ENCODE measurements around the gene NSFL1C. TPM values are rescaled to one million over a fixed set of nuclear protein-coding genes. Genes with fewer than 3 reads are reported as not detected.
"Not testable (repeated sequence)": the region's sequence is repeated elsewhere in the genome, so short reads cannot be mapped to it uniquely, and the experiment has no call there.

NSFL1C gene
- 10 to 100 TPM; 60.6 to 77.7 (median 65.6) TPM for polyA plus RNA-seq (ENCODE audit: insufficient read length in 10 of 10)
- long read RNA-seq, donor 1, transcript NSFL1C-201 (9 exons, 3,568 nt), result major isoform, 5 of 13 reads
- long read RNA-seq, donor 1, partial matches to known transcripts, result 7 of 13 reads
- long read RNA-seq, donor 1, other reads (novel, unspliced or antisense), result 0 of 13 reads
- long read RNA-seq, donor 2, partial matches to known transcripts, result 0 of 8 reads
- long read RNA-seq, donor 2, other reads (novel, unspliced or antisense), result 0 of 8 reads
- long read RNA-seq, donor 3, result 0 reads
- long read RNA-seq, donor 4, transcript NSFL1C-201 (9 exons, 3,568 nt), result major isoform, 6 of 15 reads
- long read RNA-seq, donor 4, partial matches to known transcripts, result 0 of 15 reads
- long read RNA-seq, donor 4, other reads (novel, unspliced or antisense), result 7 of 15 reads
- long read RNA-seq, donor 5, transcript NSFL1C-201 (9 exons, 3,568 nt), result major isoform, 7 of 24 reads
- long read RNA-seq, donor 5, partial matches to known transcripts, result 5 of 24 reads
- long read RNA-seq, donor 5, other reads (novel, unspliced or antisense), result 9 of 24 reads
- long read RNA-seq, donor 6, transcript NSFL1C-201 (9 exons, 3,568 nt), result major isoform, 11 of 37 reads
- long read RNA-seq, donor 6, partial matches to known transcripts, result 14 of 37 reads
- long read RNA-seq, donor 6, other reads (novel, unspliced or antisense), result 12 of 37 reads
- long read RNA-seq, donor 7, transcript NSFL1C-201 (9 exons, 3,568 nt), result major isoform, 9 of 31 reads
- long read RNA-seq, donor 7, partial matches to known transcripts, result 9 of 31 reads
- long read RNA-seq, donor 7, other reads (novel, unspliced or antisense), result 8 of 31 reads
- long read RNA-seq, donor 8, partial matches to known transcripts, result 0 of 4 reads
- long read RNA-seq, donor 8, other reads (novel, unspliced or antisense), result 0 of 4 reads
- long read RNA-seq, donor 9, partial matches to known transcripts, result 0 of 1 reads
- long read RNA-seq, donor 9, other reads (novel, unspliced or antisense), result 0 of 1 reads

DNA sequence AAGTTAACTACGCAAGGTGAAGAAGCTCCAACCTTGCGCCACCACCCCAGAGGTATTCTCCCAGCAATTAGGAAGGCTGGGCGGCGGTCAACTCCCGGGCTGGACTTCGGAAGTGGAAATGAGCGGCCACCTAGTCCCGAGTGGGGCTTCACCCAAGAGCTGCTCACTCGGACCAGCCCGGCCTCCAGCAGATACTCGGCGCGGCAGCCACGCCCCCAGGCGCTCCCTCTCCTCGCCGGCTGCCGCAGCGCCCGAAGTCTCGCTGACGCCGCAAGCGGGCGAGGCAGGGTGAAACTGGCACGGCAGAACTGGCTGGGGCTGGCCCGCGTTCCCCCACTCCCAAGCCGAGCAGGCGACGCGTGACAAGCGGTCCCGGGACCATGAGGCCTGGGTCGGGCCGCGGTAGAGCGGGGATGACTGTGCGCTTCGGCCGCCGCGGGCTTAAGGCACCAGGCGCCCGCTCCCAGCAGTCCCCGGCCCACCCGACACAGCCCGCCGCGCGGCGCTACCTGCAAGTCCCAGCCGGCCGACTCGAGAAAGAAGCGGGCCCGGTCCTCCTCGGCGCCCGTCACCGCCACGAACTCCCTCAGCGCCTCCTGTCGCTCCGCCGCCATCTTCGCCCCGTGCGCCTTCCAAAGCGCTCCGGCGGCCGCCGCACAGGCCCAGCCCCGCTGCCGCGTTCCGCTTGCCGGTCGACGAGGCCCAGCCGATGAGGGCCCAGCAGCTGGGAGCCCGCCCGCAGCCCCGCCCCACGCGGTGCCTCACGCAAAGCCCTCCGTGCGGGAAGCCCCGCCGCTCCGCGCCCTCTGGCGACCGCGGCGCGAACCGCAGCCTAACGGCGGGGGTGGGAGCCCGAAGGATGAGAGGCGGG, at the start of gene NSFL1C:
Gene NSFL1C (minus strand): TSS at position 639 of the 871 bp plus-strand sequence. CDS start 25 bp downstream, at position 614.
- DNase-seq, result peak; percentile 92 to 98 (median 97)

DNA sequence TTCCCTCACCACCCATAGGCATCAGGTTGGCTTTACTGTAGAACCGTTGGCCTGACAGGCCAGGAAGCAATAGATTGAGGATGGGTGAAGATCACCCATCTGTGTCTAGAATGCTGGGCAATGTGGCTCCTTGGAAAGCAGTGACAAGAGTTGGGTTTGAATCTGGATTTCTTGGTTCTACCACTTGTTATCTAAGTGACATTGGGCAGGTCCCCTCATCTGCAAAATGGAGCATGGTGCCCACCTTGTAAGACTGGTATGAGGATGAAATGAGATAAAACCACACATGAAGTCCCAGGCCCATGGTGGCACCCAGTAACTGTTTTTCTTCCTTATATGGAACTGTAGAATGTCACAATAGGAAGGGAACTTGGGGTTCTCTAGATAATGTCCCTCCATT, 47.2 kb upstream of the NSFL1C start:
- DNase-seq, result no peak

DNA sequence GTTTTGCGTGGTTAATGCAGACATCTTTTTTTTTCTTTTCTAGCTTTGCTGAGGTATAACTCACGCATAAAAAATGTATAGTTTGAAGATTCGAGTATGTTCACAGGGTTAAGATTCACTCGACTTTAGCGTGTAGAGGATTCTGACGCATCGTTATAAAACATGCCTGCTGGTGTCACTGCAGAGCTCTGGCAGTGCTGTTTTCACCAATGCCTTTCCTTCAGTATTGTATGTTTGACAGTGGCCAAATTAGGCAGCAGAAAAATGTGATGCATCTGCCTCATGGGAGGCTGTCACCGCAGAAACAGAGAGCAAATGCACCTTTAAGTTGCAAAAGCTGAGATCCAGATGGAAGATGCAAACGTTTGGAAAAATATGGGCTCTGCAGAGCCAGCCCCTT, 42.6 kb upstream of the NSFL1C start:
- peak in 2 of 3 donors; percentile 14 to 34 for DNase-seq

DNA sequence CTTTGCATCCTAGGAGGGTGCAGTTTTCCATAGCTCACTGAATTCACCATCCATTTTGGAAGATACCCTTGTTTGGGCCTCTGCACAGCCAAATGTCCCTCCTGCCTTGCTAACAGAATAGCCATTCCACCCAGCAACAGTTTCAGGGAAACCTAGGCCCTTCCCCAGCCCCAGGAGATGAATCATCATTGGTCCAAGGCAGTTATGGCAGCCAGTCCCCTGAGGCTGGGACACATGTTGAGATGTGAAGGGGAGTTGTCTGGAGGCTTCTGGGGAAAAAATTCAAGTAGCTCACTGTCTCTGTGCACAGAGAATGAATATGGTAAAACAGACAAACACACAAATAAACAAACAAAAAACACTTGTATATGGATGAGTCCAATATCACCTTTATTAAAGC, 41.9 kb upstream of the NSFL1C start:
- no peak for DNase-seq

DNA sequence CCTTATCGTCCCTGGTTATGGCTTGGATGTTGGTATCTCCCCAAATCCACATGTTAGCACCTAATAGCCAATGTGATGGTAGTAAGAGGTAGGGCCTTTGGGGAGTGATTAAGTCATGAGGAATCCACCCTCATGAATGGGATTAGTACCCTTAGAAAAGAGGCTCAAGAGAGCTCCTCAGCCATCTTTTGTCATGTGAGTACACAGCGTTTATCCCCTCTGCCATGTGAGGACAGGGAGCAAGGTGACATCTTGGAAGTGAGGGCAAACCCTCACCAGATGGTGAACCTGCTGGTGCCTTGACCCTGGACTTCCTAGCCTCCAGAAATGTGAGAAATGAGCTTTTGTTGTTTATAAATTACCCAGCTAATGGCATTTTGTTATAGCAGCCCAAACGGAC, 40.6 kb upstream of the NSFL1C start:
- DNase-seq, result no peak

DNA sequence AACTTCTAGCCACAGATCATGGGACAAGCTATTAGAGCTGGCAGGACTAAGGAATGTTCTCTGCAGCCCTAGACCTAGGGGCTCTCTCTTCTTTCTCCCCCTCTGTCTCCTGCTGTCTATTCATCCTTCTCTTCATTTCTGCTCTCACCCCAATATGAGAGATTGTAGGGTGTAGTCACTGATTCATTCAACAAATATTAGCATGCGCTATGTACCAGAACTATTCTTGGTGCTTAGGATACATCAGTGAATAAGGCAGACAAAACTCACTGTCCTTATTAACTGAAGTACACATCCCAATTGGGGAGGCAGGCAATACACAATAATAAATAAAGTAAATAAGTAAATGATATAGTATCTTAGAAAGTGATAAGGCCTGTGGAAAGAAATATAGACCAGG, 39.2 kb upstream of the NSFL1C start:
- DNase-seq, result no peak

DNA sequence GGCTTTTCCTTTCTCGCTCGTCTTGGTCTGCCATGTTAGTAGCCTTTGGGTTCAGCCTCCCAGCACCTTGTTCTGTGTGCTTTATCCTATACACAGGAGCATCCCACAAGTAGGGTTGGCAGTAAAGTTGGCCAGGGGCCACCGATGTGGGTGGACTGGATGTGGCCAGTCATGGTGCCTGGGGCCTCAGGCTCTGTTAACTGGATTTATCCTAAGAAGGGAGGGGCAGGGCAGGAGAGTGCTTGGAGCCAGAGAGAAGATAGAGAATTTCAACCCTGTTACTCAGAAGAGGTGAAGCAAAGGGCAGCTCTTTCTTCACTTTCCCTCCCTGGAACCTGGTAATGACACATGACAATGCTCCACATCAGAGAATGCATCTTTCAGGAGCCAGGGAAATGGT, 38.7 kb upstream of the NSFL1C start:
- DNase-seq, result no peak

DNA sequence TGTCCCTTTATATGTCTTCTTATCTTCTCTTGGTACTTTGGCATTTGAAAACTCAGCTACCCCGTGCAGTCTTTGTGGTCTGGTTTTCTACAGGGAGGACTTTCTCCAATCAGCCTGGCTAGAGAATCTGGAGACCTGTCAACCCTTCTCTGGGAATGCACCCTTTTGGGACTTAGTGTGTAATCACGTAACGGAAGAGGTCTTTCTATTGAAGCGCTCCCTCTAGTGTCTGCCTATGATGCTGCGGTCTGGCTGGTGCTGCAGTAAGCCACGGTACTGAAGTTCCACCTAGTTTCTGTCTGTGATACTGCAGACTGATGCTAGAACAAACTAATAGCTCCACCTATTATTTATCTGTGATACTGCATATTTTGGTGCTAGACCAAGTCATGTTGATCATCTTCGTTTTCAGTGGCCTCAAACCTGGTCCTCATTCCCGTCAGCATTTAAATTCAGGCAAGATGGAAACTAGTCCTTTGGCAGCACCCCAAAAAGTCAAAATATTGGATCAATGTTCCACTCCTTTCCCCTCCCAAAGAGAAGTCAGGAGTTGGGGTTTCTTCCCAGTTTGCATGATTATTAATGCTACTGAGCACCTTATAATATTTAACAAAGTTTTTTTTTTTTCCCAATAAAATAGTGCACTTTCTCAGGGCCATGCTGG, 37.0 kb upstream of the NSFL1C start:
- peak; percentile 48 to 70 (median 60) for DNase-seq

DNA sequence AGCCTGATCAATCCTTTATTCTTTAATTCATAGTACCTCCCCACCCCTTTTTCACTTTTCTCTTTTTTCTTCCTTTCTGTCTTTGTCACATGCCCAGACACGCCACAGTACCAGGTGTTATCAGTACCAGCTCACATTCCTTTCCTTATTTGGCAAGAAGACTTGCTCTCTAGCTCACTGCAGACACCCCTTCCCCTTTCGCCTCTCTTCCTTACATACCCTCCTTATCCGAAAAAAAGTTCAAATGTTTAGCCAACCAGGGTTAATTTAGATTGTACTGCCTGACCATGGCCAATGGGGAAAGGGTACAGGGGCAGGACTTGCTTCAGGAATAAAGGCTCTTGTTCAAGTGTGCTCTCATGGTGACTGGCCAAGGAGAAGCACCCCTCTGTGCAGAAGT, 33.8 kb upstream of the NSFL1C start:
- no peak for DNase-seq

DNA sequence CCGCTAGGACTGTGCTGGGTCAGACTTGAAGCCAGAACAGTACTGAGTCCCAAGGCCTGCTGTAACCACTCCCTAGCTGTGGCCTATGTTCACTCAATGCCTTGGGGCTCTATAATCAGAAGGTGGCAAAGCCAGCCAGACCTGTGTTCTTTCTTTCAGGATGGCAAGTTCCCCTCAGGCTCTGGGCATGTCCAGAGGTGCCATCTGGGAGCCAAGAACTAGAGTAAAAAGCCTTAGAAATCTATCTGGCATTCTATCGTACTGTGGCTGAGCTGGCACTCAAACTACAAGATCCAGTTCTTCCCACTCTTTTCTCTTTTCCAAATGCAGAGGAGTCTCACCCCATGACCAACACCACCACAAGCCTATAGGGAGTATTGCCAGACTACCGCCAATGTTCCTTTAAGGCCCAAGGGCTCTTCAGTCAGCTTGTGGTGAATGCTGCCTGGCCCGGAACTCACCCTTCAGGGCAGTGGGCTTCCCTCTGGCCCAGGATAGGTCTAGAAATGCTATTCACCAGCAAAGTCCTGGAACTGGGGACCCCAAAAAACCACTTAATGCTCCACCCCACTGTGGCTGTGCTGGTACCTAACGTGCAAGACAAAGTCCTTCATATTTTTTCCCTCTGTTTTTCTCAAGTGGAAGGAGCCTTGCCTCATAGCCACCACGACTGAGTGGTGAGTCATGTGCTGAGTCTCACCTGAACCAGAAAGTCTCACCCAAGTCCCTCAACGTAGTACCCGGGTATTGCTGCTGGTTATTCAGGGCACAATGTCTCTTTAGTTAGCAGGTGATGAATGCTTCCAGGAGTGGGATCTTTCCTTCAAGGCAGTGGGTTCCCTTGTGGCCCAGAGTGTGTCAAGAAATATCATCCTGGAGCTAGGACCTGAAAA, 33.1 kb upstream of the NSFL1C start:
- DNase-seq, result no peak

DNA sequence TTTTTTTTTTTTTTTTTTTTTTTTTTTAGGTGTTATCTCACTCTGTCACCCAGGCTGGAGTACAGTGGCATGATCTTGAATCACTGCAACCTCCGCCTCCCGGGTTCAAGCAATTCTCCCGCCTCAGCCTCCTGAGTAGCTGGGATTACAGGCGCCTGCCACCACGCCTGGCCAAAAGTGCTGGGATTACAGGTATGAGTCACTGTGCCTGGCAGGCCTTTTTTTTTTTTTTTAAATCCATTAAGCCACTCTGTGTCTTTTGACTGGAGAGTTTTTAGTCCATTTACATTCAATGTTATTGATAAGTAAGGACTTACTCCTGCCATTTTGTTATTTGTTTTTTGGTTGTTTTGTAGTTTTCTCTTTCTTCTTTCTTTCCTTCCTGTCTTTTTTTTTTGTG, 30.7 kb upstream of the NSFL1C start:
- not testable (repeated sequence) for DNase-seq

DNA sequence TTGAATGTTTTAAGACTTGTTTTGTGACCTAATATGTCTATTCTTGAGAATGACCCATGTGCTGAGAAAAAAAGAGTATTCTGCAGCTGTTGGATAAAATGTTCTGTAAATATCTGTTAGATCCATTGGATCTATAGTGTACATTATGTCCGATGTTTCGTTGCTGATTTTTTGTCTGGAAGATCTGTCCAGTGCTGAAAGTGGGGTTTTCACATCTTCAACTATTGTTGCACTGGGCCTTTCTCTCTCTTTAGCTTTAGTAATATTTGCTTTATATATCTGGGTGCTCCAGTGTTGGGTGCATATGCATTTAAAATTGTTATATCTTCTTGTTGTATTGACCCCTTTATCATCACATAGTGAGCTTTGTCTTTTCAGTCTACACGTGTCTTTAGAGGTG, 30.3 kb upstream of the NSFL1C start:
- DNase-seq, result no peak

DNA sequence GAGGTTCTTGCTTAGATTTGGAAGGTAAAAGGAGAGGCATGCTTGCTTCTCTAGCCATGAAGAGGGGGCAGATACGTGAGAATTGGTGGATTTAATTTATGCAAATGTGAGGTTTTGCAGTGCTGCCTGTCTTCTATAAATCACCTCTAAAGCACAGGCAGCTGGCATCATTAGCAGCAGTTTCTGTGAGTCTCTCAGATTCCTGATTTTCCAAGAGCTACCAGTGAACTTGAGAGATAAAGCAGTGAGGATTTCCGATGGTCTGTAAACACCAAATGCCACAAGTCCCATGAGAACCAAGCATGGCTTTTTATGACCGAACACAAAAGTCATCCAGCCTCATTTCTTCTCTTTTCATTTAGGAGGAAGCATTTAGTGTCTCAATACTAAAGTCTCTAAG, 27.8 kb upstream of the NSFL1C start:
- DNase-seq, result no peak

DNA sequence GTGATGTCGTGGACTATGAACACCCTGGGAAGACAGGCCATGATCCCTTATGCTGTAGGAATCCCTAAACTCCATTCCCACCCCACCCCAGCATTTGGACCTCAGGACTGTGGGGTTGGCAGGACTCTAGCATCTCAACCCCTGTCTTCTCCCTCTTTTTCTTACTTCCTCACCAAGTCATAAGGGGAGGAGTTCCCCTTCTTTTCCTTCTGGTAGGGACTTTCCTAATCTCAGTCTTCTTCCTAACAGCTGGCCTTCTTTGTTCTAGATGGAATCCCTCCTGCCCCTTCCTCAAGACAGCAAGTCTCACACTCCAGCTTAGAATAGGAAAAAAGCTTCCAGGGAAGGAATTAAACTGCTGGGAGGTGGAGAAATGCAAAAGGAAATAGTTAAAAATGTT, 26.9 kb upstream of the NSFL1C start:
- DNase-seq, result no peak

DNA sequence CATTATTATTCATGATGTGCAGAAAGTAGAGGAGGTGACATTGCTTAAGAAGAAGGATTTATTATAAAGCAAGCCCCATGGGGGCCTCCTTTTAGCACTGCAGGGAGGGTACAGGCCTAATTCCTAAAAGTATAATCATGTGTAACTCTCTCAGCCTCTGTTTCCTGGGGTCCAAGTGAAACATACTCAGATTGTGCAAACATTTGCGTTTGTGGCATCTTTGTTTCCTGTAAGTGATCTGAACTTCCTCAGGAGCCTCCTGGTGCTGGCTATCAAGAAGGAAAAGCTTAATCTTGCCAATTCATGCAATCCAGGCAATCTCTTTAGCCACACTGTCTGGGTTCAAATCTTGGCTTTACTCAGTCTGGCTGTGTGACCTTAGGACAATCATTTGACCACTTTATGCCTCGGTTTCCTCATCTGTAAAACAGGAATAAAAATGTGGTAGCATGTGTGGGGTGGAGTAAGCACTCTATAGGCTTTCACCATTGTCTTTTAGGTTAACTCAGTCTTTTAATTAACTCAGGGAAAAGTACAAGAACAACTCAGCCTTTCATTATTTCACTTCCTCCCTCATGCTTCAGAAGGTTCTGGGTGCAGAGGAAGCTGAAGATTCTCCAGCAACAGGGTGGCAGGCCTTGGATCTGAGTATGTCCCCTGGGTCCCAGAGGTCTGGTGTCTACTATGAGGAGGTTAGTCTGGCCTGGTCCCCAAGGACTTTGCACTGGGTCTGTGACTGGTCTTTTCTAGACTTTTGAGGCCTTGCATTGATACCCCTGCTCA, 25.4 kb upstream of the NSFL1C start:
- no peak for DNase-seq

DNA sequence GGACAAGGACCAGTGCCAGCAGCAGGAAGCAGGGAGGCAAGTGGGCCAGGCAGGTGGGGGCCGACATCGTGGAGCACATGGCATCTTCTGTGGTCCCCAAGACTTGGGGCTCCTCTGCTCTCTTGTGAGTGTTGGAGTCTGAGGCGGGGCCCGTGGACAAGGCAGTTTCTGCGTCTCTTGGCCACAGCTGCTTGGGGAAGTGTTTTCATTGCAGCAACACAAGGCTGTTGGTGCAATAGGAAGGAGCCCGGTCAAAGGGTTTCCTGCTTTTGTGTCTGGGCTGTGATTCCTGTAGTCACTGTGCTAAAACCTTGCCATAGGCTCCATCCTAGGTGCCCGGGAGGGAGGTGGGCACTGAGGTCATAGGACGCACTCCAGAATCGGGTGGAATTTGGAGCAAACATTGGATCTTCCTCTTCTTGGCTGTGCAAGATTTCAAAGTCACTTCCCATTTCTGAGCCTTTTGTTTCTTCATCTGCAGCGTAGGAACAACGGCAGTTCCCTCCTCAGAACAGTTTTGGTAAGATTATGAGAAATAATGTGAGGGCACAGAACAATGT, 24.7 kb upstream of the NSFL1C start, which contains the start of gene SIRPB2:
Gene SIRPB2 (minus strand): TSS at position 140 of the 560 bp plus-strand sequence. CDS start 61 bp downstream, at position 79.
- DNase-seq, result peak in 2 of 3 donors; percentile 18 to 52

DNA sequence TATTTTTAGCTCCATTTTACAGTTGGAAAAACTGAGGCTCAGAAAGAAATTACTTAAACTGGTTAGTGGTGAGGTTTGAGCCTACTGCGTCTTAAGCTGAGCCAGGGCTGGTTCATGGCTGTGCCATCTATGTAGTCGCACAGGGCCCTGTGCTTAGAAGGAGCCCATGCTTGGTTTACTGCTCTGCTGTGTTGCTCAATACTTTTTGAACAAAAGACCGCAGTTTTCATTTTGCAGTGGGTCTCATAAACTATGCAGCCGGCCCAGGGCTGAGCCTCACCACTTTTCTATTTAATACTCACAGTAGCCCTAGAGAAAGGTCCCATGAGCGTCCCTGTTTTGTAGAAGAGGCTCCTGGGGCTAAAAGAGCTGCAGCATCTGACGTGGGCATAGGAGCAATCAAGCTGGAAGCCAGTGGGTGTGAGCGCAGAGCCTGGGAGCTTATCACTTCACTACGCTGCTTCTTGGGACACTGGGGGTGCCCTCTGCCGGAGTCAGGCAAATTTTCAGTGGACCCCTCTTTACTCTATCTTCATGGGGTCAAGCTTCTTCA, 24.1 kb upstream of the NSFL1C start:
- DNase-seq, result no peak

DNA sequence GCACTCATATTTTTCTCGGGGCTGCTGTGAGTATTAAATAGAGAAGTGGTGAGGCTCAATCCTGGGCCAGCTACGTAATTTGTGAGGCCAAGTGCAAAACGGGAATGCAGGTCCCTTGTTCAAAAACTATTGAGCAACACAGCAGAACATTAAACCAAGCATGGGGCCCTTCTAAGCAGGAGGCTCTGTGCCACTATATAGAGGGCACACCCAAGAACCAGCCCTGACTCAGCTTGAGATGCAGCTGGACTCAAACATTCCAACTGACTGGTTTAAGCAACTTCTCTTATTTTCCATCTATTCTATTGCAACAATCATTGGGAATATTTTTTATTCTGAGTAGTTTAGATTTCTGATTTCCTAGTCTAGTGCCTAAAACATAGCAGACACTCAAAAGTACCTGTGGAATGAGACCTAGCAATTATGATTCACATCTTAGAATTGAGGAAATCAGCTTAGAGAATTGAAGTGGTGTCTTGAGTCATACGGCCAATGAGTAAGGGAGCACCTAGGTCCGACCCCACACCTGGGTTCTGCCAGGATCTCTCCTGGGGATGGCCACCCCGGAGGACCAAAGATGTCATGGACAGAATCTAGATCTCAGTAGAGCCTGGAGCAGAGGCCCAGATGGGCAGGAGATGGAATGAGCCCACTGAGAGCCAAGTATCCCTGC, 23.3 kb upstream of the NSFL1C start:
- DNase-seq, result no peak

Measured in muscle of back (tissue), 13 donors.